ENCODE results near the gene TNFSF13. TPM values are rescaled to one million over a fixed set of nuclear protein-coding genes. Genes with fewer than 3 reads are reported as not detected.

TNFSF13 gene
- total RNA-seq, 2 experiments from 2014 or later = 4.0 to 6.9 TPM

DNA sequence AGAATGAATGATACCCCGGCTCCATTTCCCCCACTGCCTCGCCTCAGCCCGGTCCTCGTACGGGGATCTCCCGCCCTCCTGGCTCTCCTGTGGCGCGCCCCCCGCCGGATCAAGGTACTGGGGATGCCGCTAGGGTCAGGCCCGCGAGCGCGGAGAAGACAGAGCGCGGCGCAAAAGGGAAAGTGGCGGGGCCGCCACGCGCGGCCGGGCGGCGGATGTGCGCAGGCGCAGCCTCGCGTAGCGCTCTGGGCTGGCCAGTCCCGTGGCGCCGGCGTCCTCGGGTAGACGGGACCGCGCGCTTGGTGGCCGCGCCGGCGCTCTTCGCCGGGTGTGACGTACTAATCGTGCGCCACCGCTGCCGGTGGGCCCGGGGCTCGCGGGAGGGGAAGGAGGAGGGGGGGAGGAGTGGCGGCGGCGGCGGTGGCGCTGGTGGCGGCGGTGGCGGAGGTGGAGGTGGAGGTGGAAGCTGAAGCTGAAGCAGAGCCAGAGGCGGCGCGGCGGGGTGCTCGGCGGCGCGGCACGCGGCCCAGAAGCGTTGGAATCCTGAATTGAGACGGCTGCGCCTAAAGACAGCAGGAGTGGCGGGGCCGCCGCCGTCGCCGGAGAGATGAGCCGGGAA is 3.1 kb downstream of the TNFSF13 start, which contains the start of gene SENP3:
TSS of gene SENP3 (plus strand) at position 331 of the 619 bp plus-strand sequence. CDS start 1,158 bp downstream, outside the sequence.
- Mint-ChIP-seq H3K27me3 (no peaks in the 10 kb centered on the region), H3K4me3 (peak within 1 kb of the TSS; percentile 85), H3K9me3 (no peaks in the 10 kb centered on the region), H3K4me1 (ENCODE audit: low read depth) (peaks cover 49% of the 10 kb centered on the region), H3K36me3 (ENCODE audit: low read depth) (peaks cover 37% of the 10 kb centered on the region), H3K27ac (peak within 1 kb of the TSS; percentile 91)
- intact Hi-C loops (cut with micrococcal nuclease) = loop anchor here (5.0 to 10.0 kb wide), 3 partner anchors 39 to 207 kb away; partner anchors contain the start of genes FGF11, KCTD11, TMEM102 and TMEM95
- ATAC-seq (peak; percentile 83), DNase-seq (peak; percentile 90)
- TF ChIP-seq, protein P1, sequence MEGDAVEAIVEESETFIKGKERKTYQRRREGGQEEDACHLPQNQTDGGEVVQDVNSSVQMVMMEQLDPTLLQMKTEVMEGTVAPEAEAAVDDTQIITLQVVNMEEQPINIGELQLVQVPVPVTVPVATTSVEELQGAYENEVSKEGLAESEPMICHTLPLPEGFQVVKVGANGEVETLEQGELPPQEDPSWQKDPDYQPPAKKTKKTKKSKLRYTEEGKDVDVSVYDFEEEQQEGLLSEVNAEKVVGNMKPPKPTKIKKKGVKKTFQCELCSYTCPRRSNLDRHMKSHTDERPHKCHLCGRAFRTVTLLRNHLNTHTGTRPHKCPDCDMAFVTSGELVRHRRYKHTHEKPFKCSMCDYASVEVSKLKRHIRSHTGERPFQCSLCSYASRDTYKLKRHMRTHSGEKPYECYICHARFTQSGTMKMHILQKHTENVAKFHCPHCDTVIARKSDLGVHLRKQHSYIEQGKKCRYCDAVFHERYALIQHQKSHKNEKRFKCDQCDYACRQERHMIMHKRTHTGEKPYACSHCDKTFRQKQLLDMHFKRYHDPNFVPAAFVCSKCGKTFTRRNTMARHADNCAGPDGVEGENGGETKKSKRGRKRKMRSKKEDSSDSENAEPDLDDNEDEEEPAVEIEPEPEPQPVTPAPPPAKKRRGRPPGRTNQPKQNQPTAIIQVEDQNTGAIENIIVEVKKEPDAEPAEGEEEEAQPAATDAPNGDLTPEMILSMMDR (IDR thresholded peaks at IDR 0.05) = no peak
- POLR2A ChIA-PET = interaction anchor here (0.8 to 5.3 kb wide), 29 partner anchors 9 to 252 kb away, joined by 3 to 100 read pairs (median 6); partner anchors contain the start of genes ACAP1, CD68, GPS2 and POLR2A
- CTCF ChIA-PET = interaction anchor here (0.8 to 7.9 kb wide), 41 partner anchors 9 to 516 kb away, joined by 3 to 186 read pairs (median 8); partner anchors contain the start of genes MPDU1, PLSCR3, POLR2A and TMEM102

DNA sequence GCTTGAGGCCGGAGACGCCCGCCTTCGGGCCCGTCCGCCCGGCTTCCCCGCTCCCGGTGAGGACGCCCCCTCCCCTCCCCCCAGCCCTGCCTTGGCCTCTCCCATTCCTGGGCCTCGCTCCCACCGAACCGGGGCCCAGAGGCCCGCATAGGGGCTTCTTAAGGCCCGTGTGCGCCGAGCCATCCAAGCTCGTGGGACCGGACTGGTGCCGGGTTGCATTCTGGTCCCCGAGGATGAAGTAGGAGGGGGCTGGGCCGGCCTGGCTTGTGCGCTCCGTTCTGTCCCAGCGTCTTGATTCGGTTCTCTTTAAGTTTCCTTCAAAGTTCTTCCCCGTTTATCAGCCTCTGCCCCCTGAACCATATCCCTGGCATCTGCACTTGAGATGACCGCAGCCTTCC is 3.7 kb downstream of the TNFSF13 start:
- Mint-ChIP-seq H3K27ac (peak overlapping the region; percentile 90), H3K36me3 (ENCODE audit: low read depth) (peaks cover 39% of the 10 kb centered on the region), H3K4me3 (peak overlapping the region; percentile 85), H3K9me3 (no peaks in the 10 kb centered on the region), H3K27me3 (no peaks in the 10 kb centered on the region), H3K4me1 (ENCODE audit: low read depth) (peaks cover 51% of the 10 kb centered on the region)
- intact Hi-C loops (cut with micrococcal nuclease) = loop anchor here (5.0 to 10.0 kb wide), 3 partner anchors 40 to 207 kb away; partner anchors contain the start of genes FGF11, KCTD11, TMEM102 and TMEM95
- DNase-seq (peak; percentile 41), ATAC-seq (peak; percentile 6)
- TF ChIP-seq, protein P1 (IDR thresholded peaks at IDR 0.05) = no peak
- CTCF ChIA-PET = interaction anchor here (0.8 to 7.9 kb wide), 9 partner anchors 9 to 213 kb away, joined by 4 to 186 read pairs (median 24); partner anchors contain the start of genes MPDU1, TMEM102, TNFSF12 and TP53
- POLR2A ChIA-PET = interaction anchor here (1.0 to 5.3 kb wide), 11 partner anchors 11 to 226 kb away, joined by 3 to 100 read pairs (median 11); partner anchors contain the start of genes ACAP1, POLR2A, TNFSF12 and TP53

DNA sequence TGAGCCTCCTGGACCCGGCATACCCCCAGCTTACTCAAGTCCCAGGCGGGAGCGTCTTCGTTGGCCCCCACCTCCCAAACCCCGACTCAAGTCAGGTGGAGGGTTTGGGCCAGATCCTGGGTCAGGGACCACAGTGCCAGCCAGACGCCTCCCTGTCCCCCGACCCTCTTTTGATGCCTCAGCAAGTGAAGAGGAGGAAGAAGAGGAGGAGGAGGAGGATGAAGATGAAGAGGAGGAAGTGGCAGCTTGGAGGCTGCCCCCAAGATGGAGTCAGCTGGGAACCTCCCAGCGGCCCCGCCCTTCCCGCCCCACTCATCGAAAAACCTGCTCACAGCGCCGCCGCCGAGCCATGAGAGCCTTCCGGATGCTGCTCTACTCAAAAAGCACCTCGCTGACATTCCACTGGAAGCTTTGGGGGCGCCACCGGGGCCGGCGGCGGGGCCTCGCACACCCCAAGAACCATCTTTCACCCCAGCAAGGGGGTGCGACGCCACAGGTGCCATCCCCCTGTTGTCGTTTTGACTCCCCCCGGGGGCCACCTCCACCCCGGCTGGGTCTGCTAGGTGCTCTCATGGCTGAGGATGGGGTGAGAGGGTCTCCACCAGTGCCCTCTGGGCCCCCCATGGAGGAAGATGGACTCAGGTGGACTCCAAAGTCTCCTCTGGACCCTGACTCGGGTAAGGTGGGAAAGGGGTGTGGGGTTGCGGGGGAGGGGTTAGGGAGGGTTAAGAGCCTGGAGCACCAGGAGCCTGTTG is 4.7 kb downstream of the TNFSF13 start:
- H3K4me3 Mint-ChIP-seq = peak overlapping the region; percentile 85
- peaks cover 44% of the 10 kb centered on the region for H3K36me3 Mint-ChIP-seq (ENCODE audit: low read depth)
- no peak overlapping the region for H3K27ac Mint-ChIP-seq
- POLR2A ChIA-PET = interaction anchor here (0.6 to 5.3 kb wide), 5 partner anchors 10 to 127 kb away, joined by 3 to 100 read pairs (median 3); no protein-coding TSS in a partner anchor
- TF ChIP-seq, protein P1 (IDR thresholded peaks at IDR 0.05) = no peak
- CTCF ChIA-PET = interaction anchor here (6.3 kb wide), 1 partner anchor 41 kb away, joined by 165 read pairs; no protein-coding TSS in a partner anchor
- H3K4me1 Mint-ChIP-seq (ENCODE audit: low read depth) = peaks cover 48% of the 10 kb centered on the region
- ATAC-seq = no peak
- DNase-seq = no peak
- H3K27me3 Mint-ChIP-seq = no peaks in the 10 kb centered on the region
- intact Hi-C loops (cut with micrococcal nuclease) = loop anchor here (5.0 to 10.0 kb wide), 3 partner anchors 41 to 208 kb away; partner anchors contain the start of genes FGF11, KCTD11, TMEM102 and TMEM95
- no peaks in the 10 kb centered on the region for H3K9me3 Mint-ChIP-seq

DNA sequence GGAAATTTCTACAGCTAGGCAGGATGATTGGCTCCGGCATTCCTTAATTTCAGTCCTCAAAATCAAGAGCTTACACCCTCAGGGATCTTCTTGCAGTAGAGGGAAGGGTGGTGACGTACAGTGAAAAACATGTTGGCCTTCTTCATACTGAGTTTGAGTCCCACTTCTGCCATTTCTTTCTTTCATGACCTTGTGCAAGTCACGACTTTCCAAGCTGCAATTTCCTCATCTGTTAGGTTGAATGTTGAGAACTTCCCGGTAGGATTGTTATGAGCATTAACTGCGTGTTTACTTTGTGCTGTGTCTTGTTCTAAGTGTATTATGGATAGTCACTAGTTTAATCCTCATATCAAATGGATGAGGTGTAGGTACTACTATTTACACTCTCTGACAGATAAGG is 11.0 kb downstream of the TNFSF13 start:
- Mint-ChIP-seq H3K36me3 (ENCODE audit: low read depth) (peaks cover 66% of the 10 kb centered on the region), H3K4me1 (ENCODE audit: low read depth) (peaks cover 21% of the 10 kb centered on the region), H3K27ac (peak overlapping the region; percentile 6), H3K4me3 (no peak overlapping the region), H3K27me3 (peaks cover 1% of the 10 kb centered on the region), H3K9me3 (no peaks in the 10 kb centered on the region)
- intact Hi-C loops (cut with micrococcal nuclease) = loop anchor here (10.0 kb wide), 1 partner anchor 215 kb away; the partner anchor contains the start of genes KCTD11 and TMEM95
- DNase-seq (no peak), ATAC-seq (no peak)
- TF ChIP-seq, protein P1 (IDR thresholded peaks at IDR 0.05) = no peak
- CTCF ChIA-PET = interaction anchor here (0.9 to 3.5 kb wide), 5 partner anchors 8 to 133 kb away, joined by 3 to 28 read pairs (median 3); partner anchors contain the start of gene SENP3
- POLR2A ChIA-PET = interaction anchor here (1.0 to 12.0 kb wide), 4 partner anchors 8 to 260 kb away, joined by 3 to 195 read pairs (median 53); partner anchors contain the start of genes CD68, MPDU1, SENP3 and SOX15

Data from activated CD8-positive, alpha-beta T cell treated with anti-CD3 and anti-CD28 coated beads for 36 hours (primary cell).